ENCODE measurements around the gene AMOT. TPM values are rescaled to one million over a fixed set of nuclear protein-coding genes. Genes with fewer than 3 reads are reported as not detected.

AMOT gene
- total and polyA plus RNA-seq, 10 of the 15 experiments (the other 5 are each of a cell fraction or from before 2014, with no cell fraction given): 0.92 to 14.5 (median 2.9) TPM

- TF ChIP-seq, protein P1, sequence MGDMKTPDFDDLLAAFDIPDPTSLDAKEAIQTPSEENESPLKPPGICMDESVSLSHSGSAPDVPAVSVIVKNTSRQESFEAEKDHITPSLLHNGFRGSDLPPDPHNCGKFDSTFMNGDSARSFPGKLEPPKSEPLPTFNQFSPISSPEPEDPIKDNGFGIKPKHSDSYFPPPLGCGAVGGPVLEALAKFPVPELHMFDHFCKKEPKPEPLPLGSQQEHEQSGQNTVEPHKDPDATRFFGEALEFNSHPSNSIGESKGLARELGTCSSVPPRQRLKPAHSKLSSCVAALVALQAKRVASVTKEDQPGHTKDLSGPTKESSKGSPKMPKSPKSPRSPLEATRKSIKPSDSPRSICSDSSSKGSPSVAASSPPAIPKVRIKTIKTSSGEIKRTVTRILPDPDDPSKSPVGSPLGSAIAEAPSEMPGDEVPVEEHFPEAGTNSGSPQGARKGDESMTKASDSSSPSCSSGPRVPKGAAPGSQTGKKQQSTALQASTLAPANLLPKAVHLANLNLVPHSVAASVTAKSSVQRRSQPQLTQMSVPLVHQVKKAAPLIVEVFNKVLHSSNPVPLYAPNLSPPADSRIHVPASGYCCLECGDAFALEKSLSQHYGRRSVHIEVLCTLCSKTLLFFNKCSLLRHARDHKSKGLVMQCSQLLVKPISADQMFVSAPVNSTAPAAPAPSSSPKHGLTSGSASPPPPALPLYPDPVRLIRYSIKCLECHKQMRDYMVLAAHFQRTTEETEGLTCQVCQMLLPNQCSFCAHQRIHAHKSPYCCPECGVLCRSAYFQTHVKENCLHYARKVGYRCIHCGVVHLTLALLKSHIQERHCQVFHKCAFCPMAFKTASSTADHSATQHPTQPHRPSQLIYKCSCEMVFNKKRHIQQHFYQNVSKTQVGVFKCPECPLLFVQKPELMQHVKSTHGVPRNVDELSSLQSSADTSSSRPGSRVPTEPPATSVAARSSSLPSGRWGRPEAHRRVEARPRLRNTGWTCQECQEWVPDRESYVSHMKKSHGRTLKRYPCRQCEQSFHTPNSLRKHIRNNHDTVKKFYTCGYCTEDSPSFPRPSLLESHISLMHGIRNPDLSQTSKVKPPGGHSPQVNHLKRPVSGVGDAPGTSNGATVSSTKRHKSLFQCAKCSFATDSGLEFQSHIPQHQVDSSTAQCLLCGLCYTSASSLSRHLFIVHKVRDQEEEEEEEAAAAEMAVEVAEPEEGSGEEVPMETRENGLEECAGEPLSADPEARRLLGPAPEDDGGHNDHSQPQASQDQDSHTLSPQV (IDR thresholded peaks at IDR 0.05): no peak
- TF ChIP-seq, protein P2, sequence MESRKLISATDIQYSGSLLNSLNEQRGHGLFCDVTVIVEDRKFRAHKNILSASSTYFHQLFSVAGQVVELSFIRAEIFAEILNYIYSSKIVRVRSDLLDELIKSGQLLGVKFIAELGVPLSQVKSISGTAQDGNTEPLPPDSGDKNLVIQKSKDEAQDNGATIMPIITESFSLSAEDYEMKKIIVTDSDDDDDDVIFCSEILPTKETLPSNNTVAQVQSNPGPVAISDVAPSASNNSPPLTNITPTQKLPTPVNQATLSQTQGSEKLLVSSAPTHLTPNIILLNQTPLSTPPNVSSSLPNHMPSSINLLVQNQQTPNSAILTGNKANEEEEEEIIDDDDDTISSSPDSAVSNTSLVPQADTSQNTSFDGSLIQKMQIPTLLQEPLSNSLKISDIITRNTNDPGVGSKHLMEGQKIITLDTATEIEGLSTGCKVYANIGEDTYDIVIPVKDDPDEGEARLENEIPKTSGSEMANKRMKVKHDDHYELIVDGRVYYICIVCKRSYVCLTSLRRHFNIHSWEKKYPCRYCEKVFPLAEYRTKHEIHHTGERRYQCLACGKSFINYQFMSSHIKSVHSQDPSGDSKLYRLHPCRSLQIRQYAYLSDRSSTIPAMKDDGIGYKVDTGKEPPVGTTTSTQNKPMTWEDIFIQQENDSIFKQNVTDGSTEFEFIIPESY (IDR thresholded peaks at IDR 0.05): no peak
- TF ChIP-seq RBBP5 (conservative IDR thresholded peaks at IDR 0.05) (no peak), RELB (IDR thresholded peaks at IDR 0.05; ENCODE audit: low read depth) (no peak), CHD2 (IDR thresholded peaks at IDR 0.05; ENCODE audit: borderline replicate concordance, low read depth, low read length) (no peak)
These were observed 775 bp downstream of the AMOT start (continued) for GRCh38 chrX:112839856-112840255.
